Astrocyte of the hippocampus (primary cell): ENCODE results near the gene RNGTT.
"Not testable (repeated sequence)": the region's sequence is repeated elsewhere in the genome, so short reads cannot be mapped to it uniquely, and the experiment has no call there.

Experiments used
- DNase-seq: peaks from one replicate; pipeline ENCODE4 v3.0.0; 2011; ENCODE audit warnings: low read depth, low spot score

The RNGTT gene

GRCh38 chr6:88963139-88964090, at the start of gene RNGTT:
RNGTT (minus strand) TSS chr6:88963618; CDS start chr6:88963409, 209 bp downstream.
- DNase-seq = peak; percentile 99

- no peak for DNase-seq
These were observed 48.0 kb upstream of the RNGTT start for GRCh38 chr6:89011436-89011835.

- DNase-seq = no peak
These were observed 47.4 kb upstream of the RNGTT start for GRCh38 chr6:89010825-89011224.

- DNase-seq = no peak
These were observed 46.2 kb upstream of the RNGTT start for GRCh38 chr6:89009624-89010059.

GRCh38 chr6:89008815-89009374, 45.5 kb upstream of the RNGTT start:
- no peak for DNase-seq

- peak; percentile 9 for DNase-seq
These were observed 44.8 kb upstream of the RNGTT start for GRCh38 chr6:89008001-89008814.

GRCh38 chr6:89007209-89008000, 44.0 kb upstream of the RNGTT start:
- DNase-seq = peak; percentile 23

- no peak for DNase-seq
These were observed 39.1 kb upstream of the RNGTT start for GRCh38 chr6:89002523-89002922.

- no peak for DNase-seq
These were observed 33.9 kb upstream of the RNGTT start for GRCh38 chr6:88997327-88997726.

GRCh38 chr6:88992741-88993552, 29.5 kb upstream of the RNGTT start:
- no peak for DNase-seq

- peak; percentile 81 for DNase-seq
These were observed 25.8 kb upstream of the RNGTT start for GRCh38 chr6:88989215-88989614.

- DNase-seq = no peak
These were observed 24.5 kb upstream of the RNGTT start for GRCh38 chr6:88987922-88988321.

- no peak for DNase-seq
These were observed 22.5 kb upstream of the RNGTT start for GRCh38 chr6:88985901-88986300.

- DNase-seq = no peak
These were observed 21.2 kb upstream of the RNGTT start for GRCh38 chr6:88984606-88985005.

- no peak for DNase-seq
These were observed 20.7 kb upstream of the RNGTT start for GRCh38 chr6:88984152-88984551.

- DNase-seq = peak; percentile 55
These were observed 20.1 kb upstream of the RNGTT start for GRCh38 chr6:88983532-88983931.

GRCh38 chr6:88983129-88983528, 19.7 kb upstream of the RNGTT start:
- not testable (repeated sequence) for DNase-seq

GRCh38 chr6:88982720-88983119, 19.3 kb upstream of the RNGTT start:
- peak; percentile 86 for DNase-seq

- no peak for DNase-seq
These were observed 12.0 kb upstream of the RNGTT start for GRCh38 chr6:88975369-88975768.
